NCI-H2107 (cell line): ENCODE results near the gene KIAA1586.
"Not testable (repeated sequence)": the region's sequence is repeated elsewhere in the genome, so short reads cannot be mapped to it uniquely, and the experiment has no call there.

Source experiments
- DNase-seq: peaks from one replicate; lab custom pipeline; 2025; lab: John Stamatoyannopoulos, UW

KIAA1586 gene

GRCh38 chr6:57046332-57047256 lies at the start of gene KIAA1586:
Gene KIAA1586 (plus strand): TSS chr6:57046693. CDS start chr6:57046756, 63 bp downstream.
- peak; percentile 43 for DNase-seq

GRCh38 chr6:56999049-56999448 lies 47.4 kb upstream of the KIAA1586 start:
- DNase-seq, result no peak

- DNase-seq, result not testable (repeated sequence)
Measured at GRCh38 chr6:56999748-57000147, 46.7 kb upstream of the KIAA1586 start.

- DNase-seq, result no peak
Measured at GRCh38 chr6:57002197-57002596, 44.3 kb upstream of the KIAA1586 start.

- no peak for DNase-seq
Measured at GRCh38 chr6:57004292-57004691, 42.2 kb upstream of the KIAA1586 start.

GRCh38 chr6:57006101-57006500 lies 40.4 kb upstream of the KIAA1586 start:
- DNase-seq, result no peak

GRCh38 chr6:57008069-57008468 lies 38.4 kb upstream of the KIAA1586 start:
- not testable (repeated sequence) for DNase-seq

GRCh38 chr6:57013521-57013926 lies 33.0 kb upstream of the KIAA1586 start:
- DNase-seq, result no peak

GRCh38 chr6:57017069-57017468 lies 29.4 kb upstream of the KIAA1586 start:
- DNase-seq, result no peak

- DNase-seq, result no peak
Measured at GRCh38 chr6:57017841-57018240, 28.7 kb upstream of the KIAA1586 start.

- DNase-seq, result no peak
Measured at GRCh38 chr6:57019434-57019833, 27.1 kb upstream of the KIAA1586 start.

GRCh38 chr6:57021086-57021720 lies 25.3 kb upstream of the KIAA1586 start:
- DNase-seq, result no peak

GRCh38 chr6:57024321-57024720 lies 22.2 kb upstream of the KIAA1586 start:
- no peak for DNase-seq

- no peak for DNase-seq
Measured at GRCh38 chr6:57024775-57025174, 21.7 kb upstream of the KIAA1586 start.

- DNase-seq, result no peak
Measured at GRCh38 chr6:57026001-57026400, 20.5 kb upstream of the KIAA1586 start.

GRCh38 chr6:57027301-57027700 lies 19.2 kb upstream of the KIAA1586 start:
- DNase-seq, result no peak

- no peak for DNase-seq
Measured at GRCh38 chr6:57029213-57029612, 17.3 kb upstream of the KIAA1586 start.

GRCh38 chr6:57033228-57033627 lies 13.3 kb upstream of the KIAA1586 start:
- DNase-seq, result no peak

GRCh38 chr6:57035549-57035948 lies 10.9 kb upstream of the KIAA1586 start:
- DNase-seq, result no peak

- DNase-seq, result no peak
Measured at GRCh38 chr6:57038906-57039305, 7.6 kb upstream of the KIAA1586 start.

GRCh38 chr6:57040011-57040410 lies 6.5 kb upstream of the KIAA1586 start:
- DNase-seq, result no peak

- DNase-seq, result not testable (repeated sequence)
Measured at GRCh38 chr6:57044061-57044460, 2.4 kb upstream of the KIAA1586 start.

GRCh38 chr6:57044568-57044967 lies 1.9 kb upstream of the KIAA1586 start:
- no peak for DNase-seq
